ENCODE data around the gene FAM13A. TPM values are rescaled to one million over a fixed set of nuclear protein-coding genes. Genes with fewer than 3 reads are reported as not detected.

The FAM13A gene
- total RNA-seq, 1 donor from 2014 or later: 57.7 TPM

- Mint-ChIP-seq H3K27ac (no peak overlapping the region), H3K4me1 (peaks cover 3% of the 10 kb centered on the region), H3K4me3 (no peak overlapping the region), H3K27me3 (ENCODE audit: low read depth) (no peaks in the 10 kb centered on the region), H3K36me3 (peaks cover 29% of the 10 kb centered on the region), H3K9me3 (no peaks in the 10 kb centered on the region)
- TF ChIP-seq, protein P1, sequence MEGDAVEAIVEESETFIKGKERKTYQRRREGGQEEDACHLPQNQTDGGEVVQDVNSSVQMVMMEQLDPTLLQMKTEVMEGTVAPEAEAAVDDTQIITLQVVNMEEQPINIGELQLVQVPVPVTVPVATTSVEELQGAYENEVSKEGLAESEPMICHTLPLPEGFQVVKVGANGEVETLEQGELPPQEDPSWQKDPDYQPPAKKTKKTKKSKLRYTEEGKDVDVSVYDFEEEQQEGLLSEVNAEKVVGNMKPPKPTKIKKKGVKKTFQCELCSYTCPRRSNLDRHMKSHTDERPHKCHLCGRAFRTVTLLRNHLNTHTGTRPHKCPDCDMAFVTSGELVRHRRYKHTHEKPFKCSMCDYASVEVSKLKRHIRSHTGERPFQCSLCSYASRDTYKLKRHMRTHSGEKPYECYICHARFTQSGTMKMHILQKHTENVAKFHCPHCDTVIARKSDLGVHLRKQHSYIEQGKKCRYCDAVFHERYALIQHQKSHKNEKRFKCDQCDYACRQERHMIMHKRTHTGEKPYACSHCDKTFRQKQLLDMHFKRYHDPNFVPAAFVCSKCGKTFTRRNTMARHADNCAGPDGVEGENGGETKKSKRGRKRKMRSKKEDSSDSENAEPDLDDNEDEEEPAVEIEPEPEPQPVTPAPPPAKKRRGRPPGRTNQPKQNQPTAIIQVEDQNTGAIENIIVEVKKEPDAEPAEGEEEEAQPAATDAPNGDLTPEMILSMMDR (IDR thresholded peaks at IDR 0.05; ENCODE audit: unreplicated experiment): no peak
- DNase-seq (ENCODE audit: low spot score in 2 of 2, unreplicated experiment in 2 of 2): no peak
These were observed 71.8 kb downstream of the FAM13A start for GRCh38 chr4:88985088-88985773.

DNA sequence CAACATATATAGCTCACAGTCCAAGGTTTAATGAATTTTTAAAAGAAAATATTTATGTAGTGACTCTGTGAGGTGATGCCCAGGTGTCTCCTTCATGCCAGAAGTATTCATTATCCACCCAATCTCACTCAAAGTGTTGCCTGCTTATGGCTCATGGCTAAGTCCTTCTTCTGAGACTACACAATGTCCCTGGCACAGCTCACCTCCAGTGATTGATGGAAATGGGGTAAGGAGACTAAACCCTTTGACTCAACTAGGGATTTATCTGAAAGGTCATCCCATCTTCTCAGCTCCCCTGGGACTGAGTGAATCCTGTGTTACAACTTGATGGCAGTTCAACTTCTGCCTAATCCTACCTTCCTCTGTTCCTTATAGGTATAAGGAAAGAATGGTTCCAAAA is 74.2 kb downstream of the FAM13A start:
- H3K4me3 Mint-ChIP-seq: no peak overlapping the region
- TF ChIP-seq, protein P1 (IDR thresholded peaks at IDR 0.05; ENCODE audit: unreplicated experiment): no peak
- no peaks in the 10 kb centered on the region for H3K9me3 Mint-ChIP-seq
- no peaks in the 10 kb centered on the region for H3K4me1 Mint-ChIP-seq
- DNase-seq (ENCODE audit: low spot score in 2 of 2, unreplicated experiment in 2 of 2): no peak
- peaks cover 17% of the 10 kb centered on the region for H3K36me3 Mint-ChIP-seq
- no peaks in the 10 kb centered on the region for H3K27me3 Mint-ChIP-seq (ENCODE audit: low read depth)
- H3K27ac Mint-ChIP-seq: no peak overlapping the region

GRCh38 chr4:88981993-88982392 is 75.0 kb downstream of the FAM13A start:
- Mint-ChIP-seq H3K27me3 (ENCODE audit: low read depth) (no peaks in the 10 kb centered on the region), H3K4me3 (no peak overlapping the region), H3K4me1 (no peaks in the 10 kb centered on the region), H3K27ac (no peak overlapping the region), H3K9me3 (no peaks in the 10 kb centered on the region), H3K36me3 (peaks cover 13% of the 10 kb centered on the region)
- no peak for DNase-seq (ENCODE audit: low spot score in 2 of 2, unreplicated experiment in 2 of 2)
- TF ChIP-seq, protein P1 (IDR thresholded peaks at IDR 0.05; ENCODE audit: unreplicated experiment): no peak

DNA sequence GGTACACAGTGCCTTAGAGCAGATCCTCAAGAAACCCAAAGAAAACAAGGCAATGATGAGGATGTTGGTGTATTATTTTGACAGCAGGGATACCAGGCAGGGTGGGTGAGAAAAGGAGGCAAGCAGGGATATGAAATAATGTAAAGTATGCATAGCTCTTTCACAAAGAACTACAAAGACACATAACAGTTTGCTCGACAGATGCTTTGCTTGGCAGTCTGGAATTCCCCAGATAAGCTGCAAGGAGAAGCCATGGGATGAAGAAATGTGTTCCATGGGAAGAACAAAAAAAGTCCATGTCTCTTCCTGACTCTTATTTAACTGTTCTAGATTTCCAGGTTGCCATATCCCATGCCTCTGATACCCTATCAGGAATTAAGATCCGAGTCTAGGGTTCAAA is 75.4 kb downstream of the FAM13A start:
- DNase-seq (ENCODE audit: low spot score in 2 of 2, unreplicated experiment in 2 of 2): no peak
- no peaks in the 10 kb centered on the region for H3K27me3 Mint-ChIP-seq (ENCODE audit: low read depth)
- TF ChIP-seq, protein P1 (IDR thresholded peaks at IDR 0.05; ENCODE audit: unreplicated experiment): no peak
- H3K36me3 Mint-ChIP-seq: peaks cover 10% of the 10 kb centered on the region
- no peak overlapping the region for H3K4me3 Mint-ChIP-seq
- H3K27ac Mint-ChIP-seq: no peak overlapping the region
- no peaks in the 10 kb centered on the region for H3K9me3 Mint-ChIP-seq
- H3K4me1 Mint-ChIP-seq: no peaks in the 10 kb centered on the region

DNA sequence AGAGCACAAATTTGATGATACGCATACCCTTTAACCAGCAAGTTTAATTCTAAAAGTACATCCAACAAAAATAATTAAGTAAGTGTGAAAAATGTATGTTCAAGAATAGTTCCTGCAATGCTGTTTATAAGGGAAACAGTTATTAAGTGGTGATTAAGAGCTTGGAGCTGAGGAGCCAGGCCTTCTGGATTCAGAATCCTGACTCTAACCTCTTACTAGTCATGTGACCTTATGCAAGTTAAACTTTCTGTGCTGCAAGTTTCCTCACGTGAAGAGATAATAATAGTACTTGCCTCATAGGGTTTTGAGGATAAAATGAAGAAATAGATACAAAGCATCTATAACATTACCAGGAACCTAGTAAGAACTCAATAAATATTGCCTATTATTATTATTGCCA is 77.7 kb downstream of the FAM13A start:
- no peak overlapping the region for H3K27ac Mint-ChIP-seq
- H3K9me3 Mint-ChIP-seq: peaks cover 4% of the 10 kb centered on the region
- H3K4me1 Mint-ChIP-seq: peaks cover 8% of the 10 kb centered on the region
- DNase-seq (ENCODE audit: low spot score in 2 of 2, unreplicated experiment in 2 of 2): no peak
- no peaks in the 10 kb centered on the region for H3K27me3 Mint-ChIP-seq (ENCODE audit: low read depth)
- peaks cover 3% of the 10 kb centered on the region for H3K36me3 Mint-ChIP-seq
- no peak overlapping the region for H3K4me3 Mint-ChIP-seq
- TF ChIP-seq, protein P1 (IDR thresholded peaks at IDR 0.05; ENCODE audit: unreplicated experiment): no peak

DNA sequence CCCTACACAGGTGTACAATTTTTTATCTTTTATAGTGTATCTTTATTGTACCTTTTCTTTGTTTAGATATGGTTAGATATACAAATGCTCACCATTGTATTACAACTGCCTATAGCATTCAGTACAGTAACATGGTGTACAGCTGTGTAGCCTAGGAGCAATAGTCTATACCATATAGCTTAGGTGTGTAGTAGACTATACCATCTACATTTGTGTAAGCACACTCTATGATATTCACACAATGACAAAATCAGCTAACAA is 80.3 kb downstream of the FAM13A start:
- H3K36me3 Mint-ChIP-seq: peaks cover 13% of the 10 kb centered on the region
- DNase-seq (ENCODE audit: low spot score in 2 of 2, unreplicated experiment in 2 of 2): no peak
- peaks cover 8% of the 10 kb centered on the region for H3K4me1 Mint-ChIP-seq
- no peak overlapping the region for H3K4me3 Mint-ChIP-seq
- TF ChIP-seq, protein P1 (IDR thresholded peaks at IDR 0.05; ENCODE audit: unreplicated experiment): no peak
- no peak overlapping the region for H3K27ac Mint-ChIP-seq
- no peaks in the 10 kb centered on the region for H3K27me3 Mint-ChIP-seq (ENCODE audit: low read depth)
- peaks cover 13% of the 10 kb centered on the region for H3K9me3 Mint-ChIP-seq

All from mesothelial cell of epicardium (in vitro differentiated cells).